Right lobe of liver (tissue), 6 donors: ENCODE measurements around the gene ARHGAP12. TPM values are rescaled to one million over a fixed set of nuclear protein-coding genes. Genes with fewer than 3 reads are reported as not detected.

Experiments
- ATAC-seq, 4 donors: fragments of 200-7000 bp; cut with Tn5 transposase; one replicate each; pipeline ENCODE4 v1.9.1; 2020; ENCODE audit warnings: mild to moderate bottlenecking in 4 of 4, moderate library complexity in 4 of 4
- DNase-seq, 3 donors: peaks; one replicate each; pipeline ENCODE4 v3.0.0-alpha.2; 2020
- H3K27ac ChIP-seq, 3 donors: fragments of 200-600 bp; one replicate each; pipeline ENCODE4 v1.8.0; 2022
- H3K27me3 ChIP-seq, 2 donors: fragments of 200-600 bp; one replicate each; pipeline ENCODE4 v1.8.0; 2022
- H3K36me3 ChIP-seq, 4 donors: fragments of 200-600 bp; sonication (generic) in 1 of 4; one replicate each; pipeline versions ENCODE4 v1.5.1 to v1.8.0; 2017 to 2022; ENCODE audit warnings: control low read depth in 1 of 4
- H3K4me1 ChIP-seq, 4 donors: fragments of 200-600 bp; sonication (generic) in 1 of 4; one replicate each; pipeline versions ENCODE4 v1.5.1 to v1.8.0; 2017 to 2022; ENCODE audit warnings: control low read depth in 1 of 4
- H3K4me3 ChIP-seq, 3 donors: fragments of 200-600 bp; one replicate each; pipeline ENCODE4 v1.8.0; 2022
- H3K9me3 ChIP-seq, 4 donors: fragments of 200-600 bp; sonication (generic) in 1 of 4; one replicate each; pipeline versions ENCODE4 v1.5.1 to v1.8.0; 2017 to 2022; ENCODE audit warnings: control low read depth in 1 of 4
- POLR2A ChIP-seq: fragments of 450-650 bp; IDR thresholded peaks from one replicate; pipeline ENCODE4 v1.6.1; 2017; ENCODE audit warnings: antibody characterized with exemption, mild to moderate bottlenecking
- WGBS: methylation state at CpG from one replicate; pipeline ENCODE4 v1.1.6; 2018; ENCODE audit warnings: low coverage, low lambda C conversion rate; ENCODE audit not compliant: insufficient coverage; ENCODE audit errors: missing lambda C conversion rate; 5-methylcytosine and 5-hydroxymethylcytosine counted together
- intact Hi-C, 2 donors: fragments of 100-400 bp; cut with DNase I; formaldehyde crosslinking; loops; one replicate each; pipeline versions ENCODE4 v1.11.2 to v1.14.1; 2022
- total RNA-seq, 6 experiments: library from RNA; depleted of rRNA in 2 of 6; stranded (reverse); fragments of >200 nt in 2 of 6; fragmentation: NEBNext Ultra II Directional in 3 of 6; extraction: Animal tissue kit (Norgen Biotek cat#: 25700) in 3 of 6; gene quantifications; one replicate each; pipeline versions ENCODE4 v1.1.0 to v1.2.4, GENCODE V29; 2016 to 2023
- TF ChIP-seq, protein P1 (sequence below), 4 donors: fragments of 200-600 bp in 3 of 4; fragments of 450-650 bp in 1 of 4; IDR thresholded peaks; one replicate each; pipeline versions ENCODE4 v1.5.1 to v1.8.0; 2016 to 2022; ENCODE audit warnings: antibody characterized with exemption in 4 of 4, mild to moderate bottlenecking in 2 of 4
- donor health status: DM: no; HTN: yes; CAD: no.
- donor health status: DM: no; HTN: no; CAD: no.
- donor health status: DM: no; HTN: no; CAD: no.
- donor health status: DM: no; HTN: yes; CAD: no.
- donor health status: DM: no; HTN: yes; CAD: no.

The ARHGAP12 gene
- total RNA-seq, 6 experiments from 2014 or later: 12.1 to 24.8 (median 17.6) TPM

DNA sequence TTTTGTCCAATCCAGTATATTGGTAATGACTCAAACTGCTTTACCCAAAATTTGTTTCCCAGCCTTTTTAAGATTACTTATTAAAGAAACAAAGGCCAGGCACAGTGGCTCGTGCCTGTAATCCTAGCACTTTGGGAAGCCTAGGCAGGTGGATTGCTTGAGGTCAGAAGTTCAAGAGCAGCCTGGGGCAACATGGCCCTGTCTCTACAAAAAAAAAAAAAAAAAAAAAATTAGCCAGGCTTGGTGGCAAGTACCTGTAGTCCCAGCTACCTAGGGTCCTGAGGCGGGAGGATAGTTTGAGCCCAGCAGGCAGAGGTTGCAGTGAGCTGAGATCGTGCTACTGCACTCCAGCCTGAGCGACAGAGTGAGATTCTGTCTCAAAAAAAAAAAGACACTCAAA, 7.0 kb upstream of the ARHGAP12 start:
- no peak for ATAC-seq
- no peak overlapping the region for H3K27ac ChIP-seq
- H3K9me3 ChIP-seq: no peaks in the 10 kb centered on the region
- no peaks in the 10 kb centered on the region for H3K36me3 ChIP-seq
- TF ChIP-seq, protein P1, sequence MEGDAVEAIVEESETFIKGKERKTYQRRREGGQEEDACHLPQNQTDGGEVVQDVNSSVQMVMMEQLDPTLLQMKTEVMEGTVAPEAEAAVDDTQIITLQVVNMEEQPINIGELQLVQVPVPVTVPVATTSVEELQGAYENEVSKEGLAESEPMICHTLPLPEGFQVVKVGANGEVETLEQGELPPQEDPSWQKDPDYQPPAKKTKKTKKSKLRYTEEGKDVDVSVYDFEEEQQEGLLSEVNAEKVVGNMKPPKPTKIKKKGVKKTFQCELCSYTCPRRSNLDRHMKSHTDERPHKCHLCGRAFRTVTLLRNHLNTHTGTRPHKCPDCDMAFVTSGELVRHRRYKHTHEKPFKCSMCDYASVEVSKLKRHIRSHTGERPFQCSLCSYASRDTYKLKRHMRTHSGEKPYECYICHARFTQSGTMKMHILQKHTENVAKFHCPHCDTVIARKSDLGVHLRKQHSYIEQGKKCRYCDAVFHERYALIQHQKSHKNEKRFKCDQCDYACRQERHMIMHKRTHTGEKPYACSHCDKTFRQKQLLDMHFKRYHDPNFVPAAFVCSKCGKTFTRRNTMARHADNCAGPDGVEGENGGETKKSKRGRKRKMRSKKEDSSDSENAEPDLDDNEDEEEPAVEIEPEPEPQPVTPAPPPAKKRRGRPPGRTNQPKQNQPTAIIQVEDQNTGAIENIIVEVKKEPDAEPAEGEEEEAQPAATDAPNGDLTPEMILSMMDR (IDR thresholded peaks at IDR 0.05): no peak
- TF ChIP-seq POLR2A: no peak
- intact Hi-C loops: no loop called here
- no peaks in the 10 kb centered on the region for H3K27me3 ChIP-seq
- DNase-seq: no peak
- WGBS: 83% methylated on average over 3 of the region's 4 CpGs
- no peak overlapping the region for H3K4me3 ChIP-seq
- H3K4me1 ChIP-seq: peaks cover 0 to 10% (median 3%) of the 10 kb centered on the region in 4 donors

DNA sequence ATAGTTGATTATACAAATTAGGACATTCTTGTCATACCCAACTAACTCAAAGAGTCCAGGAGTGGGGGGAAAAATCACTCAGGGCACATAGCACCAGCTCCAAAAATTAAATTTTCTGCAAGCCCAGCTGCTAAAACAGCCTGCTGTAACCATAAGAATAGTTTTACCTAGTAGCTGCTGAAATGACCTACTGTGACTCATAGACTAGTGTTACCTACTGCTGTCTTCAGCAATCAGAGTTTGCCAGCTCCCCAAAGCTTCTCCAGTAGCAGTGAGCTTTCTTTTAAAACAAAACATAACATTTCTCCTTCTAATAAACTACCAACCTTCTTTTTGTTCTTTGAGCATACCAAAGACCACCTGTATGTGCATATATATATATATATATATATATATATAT, 4.2 kb upstream of the ARHGAP12 start:
- no peak overlapping the region for H3K27ac ChIP-seq
- intact Hi-C loops: no loop called here
- no peak overlapping the region for H3K4me3 ChIP-seq
- TF ChIP-seq, protein P1 (IDR thresholded peaks at IDR 0.05): no peak
- TF ChIP-seq POLR2A: no peak
- ATAC-seq (no peak), DNase-seq (no peak)
- no peaks in the 10 kb centered on the region for H3K27me3 ChIP-seq
- H3K4me1 ChIP-seq: peaks cover 0 to 15% (median 0%) of the 10 kb centered on the region in 4 donors
- H3K36me3 ChIP-seq: no peaks in the 10 kb centered on the region
- H3K9me3 ChIP-seq: no peaks in the 10 kb centered on the region

- no peak overlapping the region for H3K27ac ChIP-seq
- H3K9me3 ChIP-seq: no peaks in the 10 kb centered on the region
- no peaks in the 10 kb centered on the region for H3K36me3 ChIP-seq
- intact Hi-C loops: no loop called here
- no peak overlapping the region for H3K4me3 ChIP-seq
- H3K27me3 ChIP-seq: no peaks in the 10 kb centered on the region
- peaks cover 0 to 31% (median 0%) of the 10 kb centered on the region in 4 donors for H3K4me1 ChIP-seq
- WGBS: 71% methylated on average over 1 of the region's 1 CpG
- ATAC-seq: no peak
- TF ChIP-seq, protein P1 (IDR thresholded peaks at IDR 0.05): no peak
- TF ChIP-seq POLR2A: no peak
- DNase-seq: no peak
These were observed 2.2 kb upstream of the ARHGAP12 start for GRCh38 chr10:31930856-31931255.

DNA sequence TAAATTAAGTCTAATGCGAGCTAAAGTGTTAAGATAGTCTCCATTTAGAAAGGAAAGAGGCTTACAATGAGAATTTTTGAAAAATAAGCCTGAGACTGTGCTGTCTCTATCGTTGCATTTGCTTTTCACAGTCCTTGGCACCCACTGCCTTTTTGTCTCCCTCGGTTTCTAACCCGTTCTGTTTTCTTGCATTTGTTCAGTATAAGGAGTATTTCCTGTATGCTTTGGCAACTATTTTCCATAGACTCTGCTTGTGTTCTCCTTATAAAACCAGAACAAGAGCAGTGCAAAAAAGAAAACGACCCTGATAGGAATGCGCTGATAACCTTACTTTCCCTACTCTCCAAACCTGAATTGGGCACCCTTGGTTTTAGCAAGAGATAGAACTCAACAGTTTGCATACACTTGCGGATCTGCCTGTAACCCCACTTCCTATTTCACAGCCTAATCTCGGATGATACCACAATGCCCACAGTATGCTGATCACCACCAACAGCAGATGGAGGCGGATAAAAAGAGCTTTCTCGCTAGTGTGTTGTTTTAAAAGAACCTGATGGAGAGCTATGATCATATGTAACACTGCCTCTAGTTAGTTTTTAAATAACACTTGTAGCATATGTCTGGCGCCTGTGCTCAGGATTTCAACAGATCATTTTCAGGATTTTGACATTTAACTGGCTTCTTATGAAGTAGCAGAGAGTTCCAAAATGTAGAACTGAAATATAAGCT, 1.6 kb upstream of the ARHGAP12 start:
- TF ChIP-seq, protein P1 (IDR thresholded peaks at IDR 0.05): no peak
- no peak for TF ChIP-seq POLR2A
- peaks cover 0 to 37% (median 0%) of the 10 kb centered on the region in 4 donors for H3K4me1 ChIP-seq
- ATAC-seq (peak in 1 of 4 donors; percentile 3), DNase-seq (no peak)
- no peaks in the 10 kb centered on the region for H3K36me3 ChIP-seq
- peak overlapping the region; percentile 97 to 98 (median 97) for H3K27ac ChIP-seq
- intact Hi-C loops: no loop called here
- H3K4me3 ChIP-seq: peak overlapping the region; percentile 90 to 93 (median 92)
- no peaks in the 10 kb centered on the region for H3K27me3 ChIP-seq
- 19% methylated on average over 11 of the region's 11 CpGs for WGBS
- no peaks in the 10 kb centered on the region for H3K9me3 ChIP-seq
